ENCODE measurements around the gene TRAPPC2L.

TRAPPC2L gene

DNA sequence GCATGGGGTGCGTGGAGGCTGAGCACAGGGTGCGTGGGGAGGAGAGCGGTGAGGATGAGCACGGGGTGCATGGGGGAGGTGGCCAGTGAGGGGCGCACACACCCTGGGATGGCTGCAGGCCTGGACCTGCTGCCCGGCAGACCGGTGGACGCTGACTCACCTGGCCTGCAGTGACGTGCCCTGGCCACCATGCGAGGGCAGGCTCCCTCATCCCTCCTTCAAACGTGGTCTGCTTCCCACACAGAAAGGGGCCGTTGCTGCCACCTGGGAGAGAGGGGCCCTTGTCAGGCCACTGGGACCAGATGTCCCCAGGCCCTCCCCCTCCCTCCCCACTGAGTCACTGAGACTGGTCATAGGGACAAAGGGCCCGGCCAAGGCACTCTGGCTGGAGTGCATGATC is 25.1 kb upstream of the TRAPPC2L start:
- peaks cover 17 to 22% of the 10 kb centered on the region in 2 experiments for H3K36me3 ChIP-seq (ENCODE audit: control insufficient read depth in 1 of 2, insufficient read depth in 2 of 2, low read length in 2 of 2)
- H3K79me1 ChIP-seq (ENCODE audit: low read length): no peaks in the 10 kb centered on the region
- DNase-seq: peak in 1 of 2 donors; percentile 24
- H3K18ac ChIP-seq (ENCODE audit: low read length): no peak overlapping the region
- H2AFZ ChIP-seq (ENCODE audit: insufficient read depth, low read length, poor library complexity): no peak overlapping the region
- H3K4me2 ChIP-seq (ENCODE audit: low read length): no peak overlapping the region
- no peak overlapping the region for H4K8ac ChIP-seq (ENCODE audit: low read depth, low read length)
- H3K14ac ChIP-seq (ENCODE audit: low read length): no peak overlapping the region
- H3K79me2 ChIP-seq (ENCODE audit: control insufficient read depth, insufficient read depth, low read length, poor library complexity): no peaks in the 10 kb centered on the region
- H3K27me3 ChIP-seq (ENCODE audit: insufficient read depth, low read length): no peaks in the 10 kb centered on the region
- no peak overlapping the region for H3K23ac ChIP-seq (ENCODE audit: low read length)
- no peaks in the 10 kb centered on the region for H3K4me1 ChIP-seq (ENCODE audit: control insufficient read depth in 1 of 2, insufficient read depth in 2 of 2, low read length in 2 of 2)
- no peak overlapping the region for H2BK12ac ChIP-seq (ENCODE audit: low read length)
- H2BK5ac ChIP-seq (ENCODE audit: low read depth, low read length, poor library complexity): no peak overlapping the region
- H3K27ac ChIP-seq (ENCODE audit: low read depth, low read length): no peak overlapping the region
- no peak overlapping the region for H3K4me3 ChIP-seq (ENCODE audit: low read depth, low read length)
- H4K12ac ChIP-seq (ENCODE audit: low read depth, low read length): no peak overlapping the region
- no peaks in the 10 kb centered on the region for H3K9me3 ChIP-seq (ENCODE audit: insufficient read depth, low read depth, low read length)
- H2BK120ac ChIP-seq (ENCODE audit: insufficient read depth, low read length, poor library complexity): no peak overlapping the region
- no peak overlapping the region for H3K9ac ChIP-seq (ENCODE audit: low read length)
- H4K91ac ChIP-seq (ENCODE audit: low read depth, low read length): no peak overlapping the region
- H3K4ac ChIP-seq (ENCODE audit: low read depth, low read length): no peak overlapping the region
- no CpG with 5 or more reads among the region's 13 CpGs for WGBS (ENCODE audit: extremely low coverage, insufficient coverage, insufficient read length)
- H2AK5ac ChIP-seq (ENCODE audit: low read length): no peak overlapping the region

DNA sequence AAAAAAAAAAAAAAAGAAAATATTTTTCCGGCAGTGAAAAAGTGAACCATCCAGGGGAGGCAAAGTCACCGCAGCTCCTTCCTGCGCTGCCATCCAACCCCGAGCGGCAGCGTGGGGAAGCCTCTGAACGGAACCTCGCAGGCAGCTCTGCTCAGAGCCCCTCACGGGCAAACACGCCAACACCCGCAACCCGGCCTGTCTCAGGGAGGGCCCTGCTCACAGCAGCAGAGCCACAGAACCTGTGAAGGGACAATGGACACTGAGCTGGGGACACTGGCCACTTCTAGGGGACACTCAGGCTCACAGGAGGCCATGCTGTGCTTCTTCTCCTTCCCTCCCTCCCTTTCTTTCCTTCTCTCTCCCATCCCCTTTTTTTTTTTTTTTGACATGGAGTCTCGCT is 23.8 kb upstream of the TRAPPC2L start:
- no CpG with 5 or more reads among the region's 13 CpGs for WGBS (ENCODE audit: extremely low coverage, insufficient coverage, insufficient read length)
- H3K36me3 ChIP-seq (ENCODE audit: control insufficient read depth in 1 of 2, insufficient read depth in 2 of 2, low read length in 2 of 2): peaks cover 17 to 21% of the 10 kb centered on the region in 2 experiments
- no peak overlapping the region for H4K91ac ChIP-seq (ENCODE audit: low read depth, low read length)
- no peak overlapping the region for H2BK12ac ChIP-seq (ENCODE audit: low read length)
- no peaks in the 10 kb centered on the region for H3K4me1 ChIP-seq (ENCODE audit: control insufficient read depth in 1 of 2, insufficient read depth in 2 of 2, low read length in 2 of 2)
- H2AK5ac ChIP-seq (ENCODE audit: low read length): no peak overlapping the region
- DNase-seq: no peak
- no peak overlapping the region for H3K4me3 ChIP-seq (ENCODE audit: low read depth, low read length)
- no peak overlapping the region for H3K27ac ChIP-seq (ENCODE audit: low read depth, low read length)
- H3K27me3 ChIP-seq (ENCODE audit: insufficient read depth, low read length): no peaks in the 10 kb centered on the region
- H3K9ac ChIP-seq (ENCODE audit: low read length): no peak overlapping the region
- H3K4ac ChIP-seq (ENCODE audit: low read depth, low read length): no peak overlapping the region
- H3K14ac ChIP-seq (ENCODE audit: low read length): no peak overlapping the region
- no peak overlapping the region for H3K23ac ChIP-seq (ENCODE audit: low read length)
- no peak overlapping the region for H4K8ac ChIP-seq (ENCODE audit: low read depth, low read length)
- no peaks in the 10 kb centered on the region for H3K79me2 ChIP-seq (ENCODE audit: control insufficient read depth, insufficient read depth, low read length, poor library complexity)
- no peaks in the 10 kb centered on the region for H3K79me1 ChIP-seq (ENCODE audit: low read length)
- no peak overlapping the region for H2BK120ac ChIP-seq (ENCODE audit: insufficient read depth, low read length, poor library complexity)
- no peak overlapping the region for H3K18ac ChIP-seq (ENCODE audit: low read length)
- no peak overlapping the region for H3K4me2 ChIP-seq (ENCODE audit: low read length)
- H2BK5ac ChIP-seq (ENCODE audit: low read depth, low read length, poor library complexity): no peak overlapping the region
- H4K12ac ChIP-seq (ENCODE audit: low read depth, low read length): no peak overlapping the region
- H3K9me3 ChIP-seq (ENCODE audit: insufficient read depth, low read depth, low read length): no peaks in the 10 kb centered on the region
- H2AFZ ChIP-seq (ENCODE audit: insufficient read depth, low read length, poor library complexity): no peak overlapping the region

DNA sequence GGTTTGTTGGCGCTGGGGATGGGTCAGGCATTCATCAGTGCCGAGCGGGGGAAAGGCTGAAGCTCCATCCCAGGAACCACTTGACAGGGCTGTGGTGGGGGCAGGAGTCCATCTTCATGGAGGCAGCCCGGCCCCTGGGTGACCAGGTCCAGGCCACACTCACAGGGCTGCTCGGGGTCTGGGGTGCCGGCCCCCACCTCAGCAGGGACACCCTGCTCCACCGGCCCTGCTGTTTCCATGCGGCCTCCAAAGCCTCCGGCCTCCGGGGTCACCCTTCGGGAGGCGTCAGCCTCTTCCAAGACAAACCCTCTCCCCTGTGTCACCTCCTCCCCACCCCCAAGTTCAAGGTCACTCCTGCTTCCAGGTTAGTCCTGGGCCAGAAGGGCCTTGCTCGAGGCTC is 22.3 kb upstream of the TRAPPC2L start:
- Histone ChIP-seq H3K9me3 (ENCODE audit: insufficient read depth, low read depth, low read length) (no peaks in the 10 kb centered on the region), H3K79me2 (ENCODE audit: control insufficient read depth, insufficient read depth, low read length, poor library complexity) (no peaks in the 10 kb centered on the region), H2BK5ac (ENCODE audit: low read depth, low read length, poor library complexity) (no peak overlapping the region), H3K4me1 (ENCODE audit: control insufficient read depth in 1 of 2, insufficient read depth in 2 of 2, low read length in 2 of 2) (no peaks in the 10 kb centered on the region), H2AFZ (ENCODE audit: insufficient read depth, low read length, poor library complexity) (no peak overlapping the region), H4K91ac (ENCODE audit: low read depth, low read length) (no peak overlapping the region), H3K9ac (ENCODE audit: low read length) (no peak overlapping the region), H3K23ac (ENCODE audit: low read length) (no peak overlapping the region), H3K18ac (ENCODE audit: low read length) (no peak overlapping the region), H3K27ac (ENCODE audit: low read depth, low read length) (no peak overlapping the region), H3K14ac (ENCODE audit: low read length) (no peak overlapping the region), H2BK12ac (ENCODE audit: low read length) (no peak overlapping the region), H3K79me1 (ENCODE audit: low read length) (no peaks in the 10 kb centered on the region), H4K8ac (ENCODE audit: low read depth, low read length) (no peak overlapping the region), H3K4me2 (ENCODE audit: low read length) (no peak overlapping the region), H2AK5ac (ENCODE audit: low read length) (no peak overlapping the region), H3K4ac (ENCODE audit: low read depth, low read length) (no peak overlapping the region), H3K27me3 (ENCODE audit: insufficient read depth, low read length) (no peaks in the 10 kb centered on the region), H3K36me3 (ENCODE audit: control insufficient read depth in 1 of 2, insufficient read depth in 2 of 2, low read length in 2 of 2) (peaks cover 24 to 25% of the 10 kb centered on the region in 2 experiments), H3K4me3 (ENCODE audit: low read depth, low read length) (no peak overlapping the region), H4K12ac (ENCODE audit: low read depth, low read length) (no peak overlapping the region), H2BK120ac (ENCODE audit: insufficient read depth, low read length, poor library complexity) (no peak overlapping the region)
- no peak for DNase-seq
- no CpG with 5 or more reads among the region's 13 CpGs for WGBS (ENCODE audit: extremely low coverage, insufficient coverage, insufficient read length)

DNA sequence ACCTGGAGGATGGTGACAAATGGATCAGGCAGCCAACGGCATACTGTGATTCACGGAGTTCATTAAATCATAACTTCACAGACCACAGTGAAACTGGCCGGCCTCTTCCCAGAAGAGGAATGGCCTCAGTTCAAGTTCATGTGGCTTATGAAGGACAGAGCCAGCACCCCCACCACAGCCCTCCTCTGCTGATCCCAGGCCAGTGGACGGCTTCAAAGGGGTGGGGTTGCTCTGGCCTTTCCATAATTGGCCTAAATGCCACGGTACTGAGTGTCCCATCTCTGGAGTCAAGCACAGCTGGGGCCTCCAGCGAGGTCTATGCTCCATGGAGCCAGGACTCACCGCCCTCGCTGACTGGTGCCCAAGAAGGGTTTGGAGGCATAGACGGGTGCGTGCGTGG is 21.5 kb upstream of the TRAPPC2L start:
- Histone ChIP-seq H3K27me3 (ENCODE audit: insufficient read depth, low read length) (no peaks in the 10 kb centered on the region), H3K4me2 (ENCODE audit: low read length) (no peak overlapping the region), H3K27ac (ENCODE audit: low read depth, low read length) (no peak overlapping the region), H2AFZ (ENCODE audit: insufficient read depth, low read length, poor library complexity) (no peak overlapping the region), H3K36me3 (ENCODE audit: control insufficient read depth in 1 of 2, insufficient read depth in 2 of 2, low read length in 2 of 2) (peaks cover 30 to 32% of the 10 kb centered on the region in 2 experiments), H3K14ac (ENCODE audit: low read length) (no peak overlapping the region), H4K91ac (ENCODE audit: low read depth, low read length) (no peak overlapping the region), H2BK12ac (ENCODE audit: low read length) (no peak overlapping the region), H3K4me3 (ENCODE audit: low read depth, low read length) (no peak overlapping the region), H2BK120ac (ENCODE audit: insufficient read depth, low read length, poor library complexity) (no peak overlapping the region), H3K23ac (ENCODE audit: low read length) (no peak overlapping the region), H3K4me1 (ENCODE audit: control insufficient read depth in 1 of 2, insufficient read depth in 2 of 2, low read length in 2 of 2) (no peaks in the 10 kb centered on the region), H4K8ac (ENCODE audit: low read depth, low read length) (no peak overlapping the region), H3K18ac (ENCODE audit: low read length) (no peak overlapping the region), H3K79me2 (ENCODE audit: control insufficient read depth, insufficient read depth, low read length, poor library complexity) (no peaks in the 10 kb centered on the region), H2AK5ac (ENCODE audit: low read length) (no peak overlapping the region), H3K9me3 (ENCODE audit: insufficient read depth, low read depth, low read length) (no peaks in the 10 kb centered on the region), H4K12ac (ENCODE audit: low read depth, low read length) (no peak overlapping the region), H3K4ac (ENCODE audit: low read depth, low read length) (no peak overlapping the region), H2BK5ac (ENCODE audit: low read depth, low read length, poor library complexity) (no peak overlapping the region), H3K79me1 (ENCODE audit: low read length) (no peaks in the 10 kb centered on the region), H3K9ac (ENCODE audit: low read length) (no peak overlapping the region)
- peak in 1 of 2 donors; percentile 7 for DNase-seq
- WGBS (ENCODE audit: extremely low coverage, insufficient coverage, insufficient read length): no CpG with 5 or more reads among the region's 11 CpGs
